Muscle layer of duodenum (tissue), 2 donors: ENCODE data around the gene TXNDC11.

Experiments
- H3K27ac ChIP-seq: one replicate; pipeline ENCODE4 v1.7.0; 2013; ENCODE audit warnings: mild to moderate bottlenecking, low read length
- H3K27me3 ChIP-seq: one replicate; pipeline ENCODE4 v1.7.0; 2013; ENCODE audit warnings: low read depth, mild to moderate bottlenecking, control low read depth, low read length
- H3K36me3 ChIP-seq, 2 donors: one replicate each; pipeline ENCODE4 v1.7.0; 2013; ENCODE audit warnings: low read length in 2 of 2, control low read depth in 1 of 2, mild to moderate bottlenecking in 1 of 2; ENCODE audit not compliant: insufficient read depth in 2 of 2, control insufficient read depth in 1 of 2
- H3K4me1 ChIP-seq, 2 donors: one replicate each; pipeline ENCODE4 v1.7.0; 2013; ENCODE audit warnings: low read length in 2 of 2, mild to moderate bottlenecking in 2 of 2, control low read depth in 1 of 2, moderate library complexity in 1 of 2; ENCODE audit not compliant: insufficient read depth in 2 of 2, control insufficient read depth in 1 of 2
- H3K4me3 ChIP-seq, 2 donors: one replicate each; pipeline ENCODE4 v1.7.0; 2013; ENCODE audit warnings: low read length in 2 of 2, low read depth in 1 of 2, mild to moderate bottlenecking in 1 of 2
- H3K9me3 ChIP-seq, 2 donors: one replicate each; pipeline ENCODE4 v1.7.0; 2013; ENCODE audit warnings: low read length in 2 of 2, control low read depth in 1 of 2, mild to moderate bottlenecking in 1 of 2; ENCODE audit not compliant: control insufficient read depth in 1 of 2
- donor health status: healthy.

Gene TXNDC11

DNA sequence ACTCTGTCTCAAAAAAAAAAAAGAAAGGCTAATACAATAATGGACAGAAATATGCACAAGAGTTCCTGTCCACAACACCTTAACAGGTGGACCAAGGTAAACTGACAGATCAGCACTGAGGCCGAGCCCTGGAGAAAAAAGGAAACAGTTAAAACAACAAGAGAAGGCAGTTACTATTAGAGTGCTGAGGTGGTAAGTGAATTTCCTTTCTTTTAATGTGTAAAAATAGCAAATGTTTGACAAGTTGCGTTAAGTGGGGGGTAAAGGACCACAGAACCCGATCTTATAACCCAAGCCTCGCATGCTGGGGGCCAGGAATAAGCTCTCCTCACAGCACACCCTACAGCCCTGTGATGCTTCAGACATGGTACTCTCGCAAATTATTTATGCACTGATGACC is 24.8 kb downstream of the TXNDC11 start:
- H3K27me3 ChIP-seq = no peaks in the 10 kb centered on the region
- peaks cover 0 to 24% of the 10 kb centered on the region in 2 donors for H3K4me1 ChIP-seq
- no peaks in the 10 kb centered on the region for H3K9me3 ChIP-seq
- H3K36me3 ChIP-seq = peaks cover 21 to 22% of the 10 kb centered on the region in 2 donors
- H3K27ac ChIP-seq = no peak overlapping the region
- H3K4me3 ChIP-seq = no peak overlapping the region

DNA sequence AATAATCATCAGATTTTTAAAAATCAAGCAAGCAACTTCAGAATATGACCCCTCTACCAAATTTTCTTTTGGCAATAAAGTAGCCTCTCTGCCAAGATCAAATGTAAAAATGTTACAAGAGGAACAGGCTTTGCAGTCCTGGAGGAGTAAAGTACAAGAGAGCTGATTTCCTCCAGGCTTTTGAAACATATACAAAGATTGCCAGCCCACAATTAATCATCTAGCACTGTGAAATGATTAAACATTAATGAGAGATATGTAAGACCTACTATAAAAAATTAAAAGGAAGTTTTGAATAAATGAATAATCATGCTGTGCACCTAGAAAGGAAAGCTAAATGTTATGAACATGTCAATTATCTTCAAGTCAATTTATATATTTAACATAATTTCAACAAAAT is 26.3 kb downstream of the TXNDC11 start:
- Histone ChIP-seq H3K36me3 (peaks cover 14 to 19% of the 10 kb centered on the region in 2 donors), H3K9me3 (no peaks in the 10 kb centered on the region), H3K27ac (peak overlapping the region; percentile 70), H3K27me3 (no peaks in the 10 kb centered on the region), H3K4me1 (peaks cover 0 to 24% of the 10 kb centered on the region in 2 donors), H3K4me3 (no peak overlapping the region)

DNA sequence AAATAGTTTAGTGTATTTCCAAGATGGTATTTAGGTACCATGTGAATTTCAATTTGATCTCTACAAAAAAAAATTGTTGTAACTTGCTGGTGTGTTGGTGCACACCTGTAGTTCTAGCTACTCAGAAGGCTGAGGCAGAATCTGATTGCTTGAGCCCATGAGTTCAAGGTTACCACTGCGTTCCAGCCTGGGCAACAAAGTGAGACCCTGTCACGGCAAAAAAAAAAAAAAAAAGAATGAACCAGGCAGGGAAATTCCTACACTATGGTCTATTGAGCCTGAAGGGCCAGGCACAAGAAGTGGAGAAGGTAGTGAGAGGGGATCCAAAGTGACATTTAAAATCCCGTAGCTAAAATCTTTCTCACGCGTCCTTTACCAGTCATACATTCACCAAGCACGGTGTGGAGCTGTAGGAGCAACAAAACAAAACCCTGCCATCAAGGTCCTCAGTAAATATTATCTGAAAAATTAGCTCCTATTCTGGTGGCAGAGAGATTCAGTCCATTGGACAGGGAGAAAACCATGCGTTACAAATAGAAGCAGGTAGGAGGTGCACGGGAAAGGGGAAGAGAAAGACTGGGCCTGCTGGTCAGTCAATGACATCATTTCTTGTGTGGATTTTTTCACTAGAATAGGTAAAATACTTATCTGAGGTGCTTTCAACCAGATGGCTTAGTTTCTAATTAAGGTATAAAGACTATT is 27.3 kb downstream of the TXNDC11 start:
- Histone ChIP-seq H3K27ac (peak overlapping the region; percentile 70), H3K4me1 (peaks cover 0 to 24% of the 10 kb centered on the region in 2 donors), H3K36me3 (peaks cover 13 to 20% of the 10 kb centered on the region in 2 donors), H3K27me3 (no peaks in the 10 kb centered on the region), H3K4me3 (no peak overlapping the region), H3K9me3 (no peaks in the 10 kb centered on the region)

DNA sequence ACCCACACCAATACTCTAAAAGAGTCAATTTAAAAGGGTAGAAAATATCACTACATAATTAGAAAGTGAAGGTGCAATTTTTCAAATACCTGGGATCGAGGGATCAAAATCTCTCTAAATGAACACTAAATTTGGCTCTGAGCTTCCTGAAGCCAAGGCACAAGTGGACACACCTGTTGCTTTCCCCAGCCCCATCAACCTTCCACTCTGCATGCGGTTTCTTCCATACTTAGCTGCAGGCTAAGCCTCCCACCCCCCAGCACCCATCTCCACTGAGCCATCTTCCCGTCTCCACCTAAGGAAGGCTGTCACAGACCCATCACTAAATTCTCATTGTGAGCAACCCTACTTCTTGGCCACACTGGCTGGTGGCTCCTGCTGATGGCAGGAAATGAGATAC is 30.5 kb downstream of the TXNDC11 start:
- Histone ChIP-seq H3K9me3 (no peaks in the 10 kb centered on the region), H3K27ac (no peak overlapping the region), H3K4me1 (peaks cover 0 to 10% of the 10 kb centered on the region in 2 donors), H3K4me3 (no peak overlapping the region), H3K36me3 (peaks cover 14 to 28% of the 10 kb centered on the region in 2 donors), H3K27me3 (no peaks in the 10 kb centered on the region)

DNA sequence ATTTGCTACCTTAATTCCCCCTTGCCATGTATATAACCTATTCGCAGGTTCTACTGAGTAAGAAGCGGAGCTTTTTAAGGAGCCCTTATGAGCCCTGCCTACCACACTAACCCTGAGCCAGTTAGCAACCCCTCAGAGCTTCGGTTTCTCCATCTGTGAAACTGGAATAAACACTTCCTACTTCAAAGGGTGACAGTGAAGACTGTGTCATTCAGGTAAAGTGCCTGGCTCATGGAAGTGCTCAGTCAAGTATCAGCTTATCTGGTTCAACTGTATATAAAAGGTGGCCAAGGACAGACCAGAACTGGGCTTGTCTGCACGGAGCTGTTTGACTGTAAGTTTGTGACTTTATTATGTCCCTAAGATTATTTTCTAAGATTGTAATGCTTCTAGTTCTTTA is 31.0 kb downstream of the TXNDC11 start:
- Histone ChIP-seq H3K36me3 (peaks cover 14 to 28% of the 10 kb centered on the region in 2 donors), H3K9me3 (no peaks in the 10 kb centered on the region), H3K27me3 (no peaks in the 10 kb centered on the region), H3K4me3 (no peak overlapping the region), H3K4me1 (peaks cover 0 to 9% of the 10 kb centered on the region in 2 donors), H3K27ac (no peak overlapping the region)

DNA sequence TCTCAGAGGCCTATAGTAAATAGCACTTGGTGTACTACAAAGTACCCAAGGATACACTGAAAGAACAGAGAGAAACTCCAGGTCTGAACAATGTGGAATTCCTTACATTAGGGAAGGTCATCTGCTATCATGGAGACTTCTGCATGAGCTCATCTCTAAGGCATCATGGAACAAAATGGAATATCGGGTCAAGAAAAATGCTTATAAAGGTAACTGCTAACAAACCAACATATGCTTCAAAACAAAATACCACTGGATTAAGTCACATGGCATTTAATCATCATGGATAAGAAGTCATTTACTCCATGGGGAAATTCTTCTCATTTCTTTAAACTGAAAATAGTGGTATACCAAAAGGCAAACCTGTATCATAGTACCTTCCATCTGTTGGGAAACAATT is 34.2 kb downstream of the TXNDC11 start:
- Histone ChIP-seq H3K36me3 (peaks cover 21 to 33% of the 10 kb centered on the region in 2 donors), H3K9me3 (no peaks in the 10 kb centered on the region), H3K27ac (no peak overlapping the region), H3K4me1 (peaks cover 0 to 3% of the 10 kb centered on the region in 2 donors), H3K27me3 (no peaks in the 10 kb centered on the region), H3K4me3 (no peak overlapping the region)

DNA sequence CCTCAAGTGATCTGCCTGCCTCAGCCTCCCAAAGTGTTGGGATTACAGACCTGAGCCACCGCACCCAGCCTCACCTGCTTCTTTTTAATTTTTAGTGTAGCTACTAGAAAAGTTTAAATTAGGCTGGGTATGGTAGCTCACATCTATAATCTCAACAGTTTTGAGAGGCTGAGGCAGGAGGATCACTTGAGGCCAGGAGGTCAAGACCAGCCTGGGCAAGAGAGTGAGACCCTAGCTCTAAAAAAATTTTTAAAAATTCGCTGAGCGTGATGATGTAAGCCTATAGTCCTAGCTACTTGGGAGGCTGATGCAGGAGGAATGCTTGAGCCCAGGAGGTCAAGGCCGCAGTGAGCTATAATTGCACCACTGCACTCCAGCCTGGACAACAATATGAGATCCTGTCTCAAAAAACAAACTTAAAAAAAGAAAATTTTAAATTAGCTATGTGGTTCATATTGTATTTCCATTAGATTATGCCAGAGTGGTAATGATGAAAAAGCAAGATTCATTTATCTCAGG is 34.9 kb downstream of the TXNDC11 start:
- Histone ChIP-seq H3K9me3 (no peaks in the 10 kb centered on the region), H3K4me1 (peaks cover 0 to 3% of the 10 kb centered on the region in 2 donors), H3K27me3 (no peaks in the 10 kb centered on the region), H3K4me3 (no peak overlapping the region), H3K27ac (no peak overlapping the region), H3K36me3 (peaks cover 21 to 33% of the 10 kb centered on the region in 2 donors)

DNA sequence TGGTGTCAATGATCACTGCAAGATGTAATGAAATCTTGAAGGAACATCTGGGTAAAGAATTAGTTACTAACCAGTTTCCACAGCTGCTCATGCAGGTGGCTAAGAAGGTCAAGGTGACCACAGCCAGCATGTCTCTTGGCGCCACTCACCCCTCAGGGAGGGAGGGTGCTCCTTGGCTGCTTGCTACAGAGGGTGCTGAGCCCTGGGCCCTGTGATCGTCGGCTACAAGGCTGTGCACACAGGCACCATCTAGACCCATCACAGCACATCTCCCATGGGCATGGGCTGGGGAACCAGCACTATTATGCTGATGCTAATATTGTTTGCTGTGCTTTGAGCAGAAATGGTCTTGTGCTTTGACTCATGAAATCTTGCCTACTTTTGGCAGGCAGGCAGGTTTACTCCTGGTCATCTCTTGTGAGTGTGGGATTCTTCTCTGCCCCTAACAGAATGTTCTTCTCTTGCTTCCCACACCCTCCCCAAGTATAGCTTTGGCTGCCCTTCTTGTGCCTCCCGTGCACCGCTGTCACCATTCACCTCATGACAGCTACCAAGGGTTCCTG is 36.4 kb downstream of the TXNDC11 start:
- no peak overlapping the region for H3K27ac ChIP-seq
- H3K9me3 ChIP-seq = no peaks in the 10 kb centered on the region
- no peaks in the 10 kb centered on the region for H3K27me3 ChIP-seq
- peaks cover 0 to 3% of the 10 kb centered on the region in 2 donors for H3K4me1 ChIP-seq
- peaks cover 14 to 28% of the 10 kb centered on the region in 2 donors for H3K36me3 ChIP-seq
- no peak overlapping the region for H3K4me3 ChIP-seq

DNA sequence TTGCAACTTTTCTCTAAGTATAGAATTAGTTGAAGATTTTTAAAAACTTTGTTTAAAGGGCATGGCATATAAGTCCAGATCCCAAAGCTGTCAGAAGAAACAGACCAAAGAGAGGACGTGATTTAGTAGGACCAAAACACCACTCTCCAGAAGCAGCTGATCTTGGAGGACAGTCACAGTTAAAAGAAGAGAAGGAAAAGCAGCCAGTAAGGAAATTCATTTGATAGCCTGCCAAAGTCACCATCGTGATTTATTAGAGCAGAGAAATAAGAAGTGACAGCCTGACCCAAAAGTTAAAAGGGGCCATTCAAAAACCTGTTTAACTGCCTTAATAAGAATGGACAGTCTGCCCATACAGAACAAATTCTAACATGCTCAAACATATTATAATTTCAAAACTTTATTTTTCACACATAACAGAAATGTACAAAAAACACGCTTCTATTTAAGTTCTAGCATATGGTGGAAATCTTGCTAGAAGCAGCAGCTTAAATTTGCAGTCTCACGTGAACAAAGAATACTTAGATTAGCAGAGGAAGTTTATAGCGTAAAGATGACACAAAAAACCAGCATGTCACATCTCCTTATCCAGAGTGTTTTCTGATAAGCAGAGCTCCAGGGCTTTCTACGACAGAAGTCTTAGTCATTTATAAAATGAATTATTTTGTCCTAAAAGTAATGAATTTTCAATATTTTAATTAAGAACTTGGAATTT is 37.2 kb downstream of the TXNDC11 start:
- Histone ChIP-seq H3K27ac (no peak overlapping the region), H3K36me3 (peaks cover 16 to 23% of the 10 kb centered on the region in 2 donors), H3K27me3 (no peaks in the 10 kb centered on the region), H3K4me3 (no peak overlapping the region), H3K9me3 (no peaks in the 10 kb centered on the region), H3K4me1 (peaks cover 0 to 3% of the 10 kb centered on the region in 2 donors)

DNA sequence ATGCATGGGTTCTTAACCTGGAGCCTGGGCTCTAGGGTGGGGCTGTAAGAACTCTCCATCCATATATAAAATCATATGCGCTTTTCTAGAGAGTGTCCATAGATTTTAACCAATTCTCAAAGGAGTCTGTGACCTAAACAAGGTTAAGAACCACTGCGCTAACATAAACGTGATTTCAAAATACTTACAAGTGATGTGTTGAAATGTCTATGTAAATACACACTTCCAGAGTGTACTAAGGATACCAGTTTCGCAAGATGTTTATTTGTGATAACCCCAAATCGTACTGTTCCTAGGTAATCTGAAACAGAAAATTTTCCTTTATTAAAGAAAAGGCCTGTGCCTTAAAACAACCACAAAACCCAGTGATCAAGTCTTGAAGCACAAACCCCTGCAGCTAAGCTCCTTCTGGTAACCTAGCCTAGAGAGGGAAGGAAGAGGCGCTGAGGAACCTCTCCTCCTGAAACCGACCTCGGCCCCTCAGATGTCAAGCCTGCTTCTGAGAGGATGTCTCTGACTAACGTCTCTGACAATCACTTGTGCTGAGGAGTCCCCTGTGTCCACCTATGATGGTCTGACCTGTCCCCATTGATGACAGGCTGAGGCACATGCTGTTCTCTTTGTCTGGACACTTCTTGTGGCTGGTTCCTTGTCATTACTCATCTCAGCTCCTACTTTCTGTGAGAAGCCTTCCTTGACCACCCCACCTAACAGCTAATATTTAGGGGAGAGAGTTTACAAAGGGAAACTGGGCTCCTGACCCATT is 42.2 kb downstream of the TXNDC11 start:
- H3K9me3 ChIP-seq = no peaks in the 10 kb centered on the region
- H3K27me3 ChIP-seq = no peaks in the 10 kb centered on the region
- H3K36me3 ChIP-seq = peaks cover 41 to 42% of the 10 kb centered on the region in 2 donors
- no peak overlapping the region for H3K4me3 ChIP-seq
- no peak overlapping the region for H3K27ac ChIP-seq
- H3K4me1 ChIP-seq = no peaks in the 10 kb centered on the region
